ENCODE data around the gene UGT1A6. TPM values are rescaled to one million over a fixed set of nuclear protein-coding genes. Genes with fewer than 3 reads are reported as not detected.
"Not testable (repeated sequence)": the region's sequence is repeated elsewhere in the genome, so short reads cannot be mapped to it uniquely, and the experiment has no call there.

The UGT1A6 gene
- total RNA-seq, 1 donor from 2014 or later: not detected

DNA sequence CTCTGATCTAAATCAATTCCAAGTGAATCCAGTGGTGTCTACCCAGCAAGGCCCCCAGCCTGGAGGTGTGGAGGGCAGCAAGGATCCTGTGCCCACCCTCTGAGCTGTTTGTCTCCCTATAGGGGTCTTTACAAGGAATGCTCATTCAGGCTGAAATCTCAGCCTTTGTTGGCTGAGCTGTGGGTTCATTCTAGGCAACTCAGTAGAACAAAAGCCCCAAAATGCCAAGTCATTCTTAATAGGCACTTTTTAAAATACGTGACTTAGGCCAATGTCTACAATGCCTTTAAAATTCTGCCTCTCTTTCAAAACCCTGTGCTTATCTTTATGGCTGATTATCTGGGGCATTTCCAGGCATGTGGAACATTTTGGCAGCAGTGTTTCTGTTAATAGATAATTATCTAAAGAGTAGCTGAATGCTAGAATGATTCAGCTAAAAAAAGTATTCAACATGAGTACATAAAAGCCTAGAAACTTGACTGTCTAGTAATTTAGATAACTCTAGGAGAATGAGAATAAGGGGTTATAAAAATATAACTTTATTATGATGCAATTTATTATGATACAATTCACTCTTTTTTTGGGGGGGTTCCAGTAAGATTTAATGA, 7.4 kb downstream of the UGT1A6 start:
- TF ChIP-seq, protein P1, sequence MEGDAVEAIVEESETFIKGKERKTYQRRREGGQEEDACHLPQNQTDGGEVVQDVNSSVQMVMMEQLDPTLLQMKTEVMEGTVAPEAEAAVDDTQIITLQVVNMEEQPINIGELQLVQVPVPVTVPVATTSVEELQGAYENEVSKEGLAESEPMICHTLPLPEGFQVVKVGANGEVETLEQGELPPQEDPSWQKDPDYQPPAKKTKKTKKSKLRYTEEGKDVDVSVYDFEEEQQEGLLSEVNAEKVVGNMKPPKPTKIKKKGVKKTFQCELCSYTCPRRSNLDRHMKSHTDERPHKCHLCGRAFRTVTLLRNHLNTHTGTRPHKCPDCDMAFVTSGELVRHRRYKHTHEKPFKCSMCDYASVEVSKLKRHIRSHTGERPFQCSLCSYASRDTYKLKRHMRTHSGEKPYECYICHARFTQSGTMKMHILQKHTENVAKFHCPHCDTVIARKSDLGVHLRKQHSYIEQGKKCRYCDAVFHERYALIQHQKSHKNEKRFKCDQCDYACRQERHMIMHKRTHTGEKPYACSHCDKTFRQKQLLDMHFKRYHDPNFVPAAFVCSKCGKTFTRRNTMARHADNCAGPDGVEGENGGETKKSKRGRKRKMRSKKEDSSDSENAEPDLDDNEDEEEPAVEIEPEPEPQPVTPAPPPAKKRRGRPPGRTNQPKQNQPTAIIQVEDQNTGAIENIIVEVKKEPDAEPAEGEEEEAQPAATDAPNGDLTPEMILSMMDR (conservative IDR thresholded peaks at IDR 0.05): no peak
- peaks cover 6% of the 10 kb centered on the region for H3K36me3 Mint-ChIP-seq (ENCODE audit: low read depth)
- DNase-seq (ENCODE audit: low read depth, low spot score): no peak
- H3K9me3 Mint-ChIP-seq: peaks cover 21% of the 10 kb centered on the region
- H3K4me3 Mint-ChIP-seq: no peak overlapping the region
- H3K4me1 Mint-ChIP-seq: peaks cover 16% of the 10 kb centered on the region
- H3K27me3 Mint-ChIP-seq (ENCODE audit: low read depth): no peaks in the 10 kb centered on the region
- peak overlapping the region; percentile 94 for H3K27ac Mint-ChIP-seq (ENCODE audit: unreplicated experiment)

DNA sequence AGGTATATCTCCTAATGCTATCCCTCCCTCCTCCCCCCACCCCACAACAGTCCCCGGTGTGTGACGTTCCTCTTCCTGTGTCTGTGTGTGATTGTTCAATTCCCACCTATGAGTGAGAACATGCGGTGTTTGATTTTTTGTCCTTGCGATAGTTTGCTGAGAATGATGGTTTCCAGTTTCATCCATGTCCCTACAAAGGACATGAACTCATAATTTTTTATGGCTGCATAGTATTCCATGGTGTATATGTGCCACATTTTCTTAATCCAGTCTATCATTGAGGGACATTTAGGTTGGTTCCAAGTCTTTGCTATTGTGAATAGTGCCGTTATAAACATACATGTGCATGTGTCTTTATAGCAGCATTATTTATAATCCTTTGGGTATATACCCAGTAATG, 8.2 kb downstream of the UGT1A6 start:
- peaks cover 21% of the 10 kb centered on the region for H3K9me3 Mint-ChIP-seq
- not testable (repeated sequence) for H3K27ac Mint-ChIP-seq (ENCODE audit: unreplicated experiment); H3K36me3 Mint-ChIP-seq (ENCODE audit: low read depth); H3K27me3 Mint-ChIP-seq (ENCODE audit: low read depth); DNase-seq (ENCODE audit: low read depth, low spot score); H3K4me3 Mint-ChIP-seq
- peaks cover 16% of the 10 kb centered on the region for H3K4me1 Mint-ChIP-seq

DNA sequence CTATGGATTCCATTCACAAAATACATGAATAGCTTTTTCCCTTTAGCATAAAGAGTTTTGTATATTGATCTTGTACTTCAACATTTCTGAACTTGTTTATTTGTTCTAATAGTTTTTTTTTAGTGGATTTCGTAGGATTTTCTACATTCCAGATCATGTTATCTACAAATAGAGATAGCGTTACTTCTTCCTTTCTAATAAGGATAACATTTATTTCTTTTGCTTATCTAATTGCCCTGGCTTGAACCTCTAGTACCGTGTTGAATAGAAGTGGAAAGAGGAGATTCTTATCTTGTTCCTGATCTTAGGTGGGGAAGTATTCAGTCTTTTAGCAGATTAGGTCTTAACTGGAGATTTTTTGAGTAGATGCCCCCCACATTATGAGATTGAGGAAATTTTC, 9.5 kb downstream of the UGT1A6 start:
- no peak for DNase-seq (ENCODE audit: low read depth, low spot score)
- H3K4me3 Mint-ChIP-seq: no peak overlapping the region
- TF ChIP-seq, protein P1 (conservative IDR thresholded peaks at IDR 0.05): no peak
- no peak overlapping the region for H3K27ac Mint-ChIP-seq (ENCODE audit: unreplicated experiment)
- H3K4me1 Mint-ChIP-seq: peaks cover 16% of the 10 kb centered on the region
- H3K27me3 Mint-ChIP-seq (ENCODE audit: low read depth): no peaks in the 10 kb centered on the region
- H3K9me3 Mint-ChIP-seq: peaks cover 17% of the 10 kb centered on the region
- peaks cover 6% of the 10 kb centered on the region for H3K36me3 Mint-ChIP-seq (ENCODE audit: low read depth)

DNA sequence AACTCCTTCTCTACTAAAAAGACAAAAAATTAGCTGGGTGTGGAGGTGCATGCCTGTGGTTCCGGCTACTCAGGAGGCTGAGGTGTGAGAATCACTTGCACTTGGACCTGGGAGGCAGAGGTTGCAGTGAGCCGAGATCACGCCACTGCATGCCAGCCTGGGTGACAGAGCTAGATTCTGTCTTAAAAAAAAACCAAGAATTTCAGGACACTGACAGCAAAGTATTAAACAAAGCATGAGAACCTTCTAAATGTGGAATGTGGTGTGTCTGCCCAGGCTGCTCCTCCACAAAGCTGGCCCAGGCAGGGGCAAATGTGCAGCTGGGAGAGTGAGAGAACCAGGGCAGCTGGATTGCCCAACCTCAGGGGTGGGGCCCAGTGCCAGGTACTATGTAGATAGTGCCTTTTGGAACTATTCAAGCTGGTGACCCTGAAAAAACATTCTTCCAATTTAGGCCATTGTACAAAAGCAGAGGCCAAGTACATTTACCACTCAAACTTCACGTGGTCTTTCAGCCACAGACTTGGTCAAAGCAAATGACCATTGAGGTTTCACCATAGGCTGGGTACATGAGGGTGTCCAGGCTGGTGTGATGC, 13.3 kb downstream of the UGT1A6 start:
- Mint-ChIP-seq H3K9me3 (peaks cover 8% of the 10 kb centered on the region), H3K27me3 (ENCODE audit: low read depth) (no peaks in the 10 kb centered on the region), H3K36me3 (ENCODE audit: low read depth) (peaks cover 3% of the 10 kb centered on the region), H3K27ac (ENCODE audit: unreplicated experiment) (no peak overlapping the region), H3K4me3 (no peak overlapping the region), H3K4me1 (no peaks in the 10 kb centered on the region)
- TF ChIP-seq, protein P1 (conservative IDR thresholded peaks at IDR 0.05): no peak
- DNase-seq (ENCODE audit: low read depth, low spot score): no peak

DNA sequence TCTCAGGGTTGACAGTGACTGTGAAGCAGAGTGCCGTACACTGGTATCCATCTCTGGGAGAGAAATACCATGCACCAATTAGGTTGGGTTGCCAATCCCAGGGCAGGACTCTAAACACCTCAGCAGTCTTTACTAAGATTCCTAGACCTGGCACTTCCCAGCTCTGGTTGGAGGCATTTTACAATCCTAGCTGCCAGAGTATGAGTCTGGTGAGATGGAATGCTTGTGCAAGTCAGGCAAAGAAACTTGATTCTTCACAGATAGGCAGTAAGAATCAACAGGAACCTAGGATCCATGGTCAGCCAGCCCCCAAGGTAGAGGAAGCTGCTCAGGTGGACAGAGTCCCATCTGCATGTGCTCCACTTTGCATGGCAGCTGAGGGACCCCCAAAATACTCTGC, 14.0 kb downstream of the UGT1A6 start:
- TF ChIP-seq, protein P1 (conservative IDR thresholded peaks at IDR 0.05): no peak
- no peaks in the 10 kb centered on the region for H3K4me1 Mint-ChIP-seq
- no peak overlapping the region for H3K27ac Mint-ChIP-seq (ENCODE audit: unreplicated experiment)
- no peak for DNase-seq (ENCODE audit: low read depth, low spot score)
- H3K36me3 Mint-ChIP-seq (ENCODE audit: low read depth): peaks cover 3% of the 10 kb centered on the region
- H3K27me3 Mint-ChIP-seq (ENCODE audit: low read depth): no peaks in the 10 kb centered on the region
- no peak overlapping the region for H3K4me3 Mint-ChIP-seq
- peaks cover 8% of the 10 kb centered on the region for H3K9me3 Mint-ChIP-seq

DNA sequence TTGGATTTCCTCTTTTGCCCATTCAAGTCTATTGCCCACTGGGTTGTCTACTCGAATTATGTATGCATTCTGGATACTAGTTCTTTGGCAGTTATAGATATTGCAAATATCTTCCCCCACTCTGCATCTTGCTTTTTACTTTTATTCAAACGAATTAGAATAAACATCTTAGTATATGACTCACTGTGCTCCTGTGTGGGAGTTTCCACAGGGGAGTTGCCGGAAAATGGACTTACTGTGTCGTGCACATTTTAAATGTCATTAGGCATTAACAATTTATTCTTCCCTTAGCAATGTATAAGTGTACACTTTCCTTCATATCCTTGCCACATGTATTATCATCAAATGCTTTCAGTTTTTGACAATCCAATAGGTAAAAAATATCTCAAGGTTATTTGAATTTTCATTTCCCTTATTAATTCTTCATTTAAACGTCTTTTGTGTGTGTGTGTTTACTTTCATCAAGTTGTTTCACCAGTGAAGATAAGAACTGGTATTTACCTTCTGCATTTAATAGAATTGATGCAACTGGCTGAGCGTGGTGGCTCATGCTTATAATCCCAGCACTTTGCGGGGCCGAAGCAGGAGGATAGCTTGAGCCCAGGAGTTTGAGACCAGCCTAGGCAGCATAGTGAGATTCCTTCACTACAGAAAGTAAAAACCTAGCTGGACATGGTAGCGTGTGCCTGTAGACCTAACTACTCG, 15.4 kb downstream of the UGT1A6 start:
- Mint-ChIP-seq H3K36me3 (ENCODE audit: low read depth) (peaks cover 3% of the 10 kb centered on the region), H3K4me3 (no peak overlapping the region)

More for the DNA sequence above, 15.4 kb downstream of the UGT1A6 start:
- TF ChIP-seq, protein P1 (conservative IDR thresholded peaks at IDR 0.05): no peak
- Mint-ChIP-seq H3K27ac (ENCODE audit: unreplicated experiment) (no peak overlapping the region), H3K9me3 (peaks cover 3% of the 10 kb centered on the region), H3K27me3 (ENCODE audit: low read depth) (peaks cover 3% of the 10 kb centered on the region), H3K4me1 (no peaks in the 10 kb centered on the region)
- DNase-seq (ENCODE audit: low read depth, low spot score): no peak

Measured in neural crest cell (in vitro differentiated cells).